ENCODE data around the gene ACSS3. TPM values are rescaled to one million over a fixed set of nuclear protein-coding genes. Genes with fewer than 3 reads are reported as not detected.

The ACSS3 gene
- total RNA-seq, 1 donor: 22.4 TPM

DNA sequence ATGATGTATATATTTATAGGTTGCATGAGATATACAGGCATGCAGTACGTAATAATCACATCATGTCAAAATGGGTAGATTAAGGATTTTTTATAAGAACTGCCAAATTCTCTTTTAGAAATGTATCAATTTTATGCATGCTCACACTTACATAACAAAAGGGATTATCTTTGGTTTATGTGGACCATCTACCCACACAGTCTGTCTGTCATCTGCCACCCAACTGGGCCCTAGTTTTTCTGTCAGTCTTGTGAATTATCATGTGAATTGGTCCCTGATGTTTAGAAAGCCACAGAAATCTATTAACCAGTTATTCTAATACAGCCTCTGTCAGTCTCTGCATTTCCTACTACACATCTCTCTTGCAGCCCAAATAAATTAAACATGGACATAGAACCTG lies 133.4 kb downstream of the ACSS3 start:
- no peaks in the 10 kb centered on the region for H3K9me3 ChIP-seq (ENCODE audit: low read depth, low read length)
- no peaks in the 10 kb centered on the region for H3K79me2 ChIP-seq (ENCODE audit: insufficient read depth, low read length)
- TF ChIP-seq, protein P1, sequence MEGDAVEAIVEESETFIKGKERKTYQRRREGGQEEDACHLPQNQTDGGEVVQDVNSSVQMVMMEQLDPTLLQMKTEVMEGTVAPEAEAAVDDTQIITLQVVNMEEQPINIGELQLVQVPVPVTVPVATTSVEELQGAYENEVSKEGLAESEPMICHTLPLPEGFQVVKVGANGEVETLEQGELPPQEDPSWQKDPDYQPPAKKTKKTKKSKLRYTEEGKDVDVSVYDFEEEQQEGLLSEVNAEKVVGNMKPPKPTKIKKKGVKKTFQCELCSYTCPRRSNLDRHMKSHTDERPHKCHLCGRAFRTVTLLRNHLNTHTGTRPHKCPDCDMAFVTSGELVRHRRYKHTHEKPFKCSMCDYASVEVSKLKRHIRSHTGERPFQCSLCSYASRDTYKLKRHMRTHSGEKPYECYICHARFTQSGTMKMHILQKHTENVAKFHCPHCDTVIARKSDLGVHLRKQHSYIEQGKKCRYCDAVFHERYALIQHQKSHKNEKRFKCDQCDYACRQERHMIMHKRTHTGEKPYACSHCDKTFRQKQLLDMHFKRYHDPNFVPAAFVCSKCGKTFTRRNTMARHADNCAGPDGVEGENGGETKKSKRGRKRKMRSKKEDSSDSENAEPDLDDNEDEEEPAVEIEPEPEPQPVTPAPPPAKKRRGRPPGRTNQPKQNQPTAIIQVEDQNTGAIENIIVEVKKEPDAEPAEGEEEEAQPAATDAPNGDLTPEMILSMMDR (IDR thresholded peaks at IDR 0.05; ENCODE audit: extremely low read depth, low read depth, low read length): no peak
- no peaks in the 10 kb centered on the region for H3K27me3 ChIP-seq (ENCODE audit: insufficient read depth, low read length)
- H3K4me2 ChIP-seq (ENCODE audit: insufficient read depth, low read length): no peak overlapping the region
- peaks cover 26% of the 10 kb centered on the region for H3K4me1 ChIP-seq (ENCODE audit: insufficient read depth, low read length)
- no peak overlapping the region for H2AFZ ChIP-seq (ENCODE audit: low read length)
- DNase-seq (ENCODE audit: insufficient read length, low spot score, missing footprints): no peak
- no peaks in the 10 kb centered on the region for H3K36me3 ChIP-seq (ENCODE audit: insufficient read depth, low read length)
- H3K4me3 ChIP-seq (ENCODE audit: insufficient read depth, low read length): no peak overlapping the region
- H4K20me1 ChIP-seq (ENCODE audit: insufficient read depth, low read length): no peaks in the 10 kb centered on the region
- no peak overlapping the region for H3K27ac ChIP-seq (ENCODE audit: low read depth, low read length)

- Histone ChIP-seq H3K36me3 (ENCODE audit: insufficient read depth, low read length) (no peaks in the 10 kb centered on the region), H3K4me1 (ENCODE audit: insufficient read depth, low read length) (peaks cover 21% of the 10 kb centered on the region), H3K9me3 (ENCODE audit: low read depth, low read length) (no peaks in the 10 kb centered on the region), H3K27ac (ENCODE audit: low read depth, low read length) (no peak overlapping the region), H4K20me1 (ENCODE audit: insufficient read depth, low read length) (no peaks in the 10 kb centered on the region), H3K79me2 (ENCODE audit: insufficient read depth, low read length) (no peaks in the 10 kb centered on the region), H3K4me3 (ENCODE audit: insufficient read depth, low read length) (no peak overlapping the region), H3K4me2 (ENCODE audit: insufficient read depth, low read length) (no peak overlapping the region), H3K27me3 (ENCODE audit: insufficient read depth, low read length) (no peaks in the 10 kb centered on the region), H2AFZ (ENCODE audit: low read length) (no peak overlapping the region)
- no peak for DNase-seq (ENCODE audit: insufficient read length, low spot score, missing footprints)
- TF ChIP-seq, protein P1 (IDR thresholded peaks at IDR 0.05; ENCODE audit: extremely low read depth, low read depth, low read length): no peak
Observed at GRCh38 chr12:81212996-81213696, 135.3 kb downstream of the ACSS3 start.

GRCh38 chr12:81216739-81217138 lies 138.9 kb downstream of the ACSS3 start:
- TF ChIP-seq, protein P1 (IDR thresholded peaks at IDR 0.05; ENCODE audit: extremely low read depth, low read depth, low read length): no peak
- H3K36me3 ChIP-seq (ENCODE audit: insufficient read depth, low read length): no peaks in the 10 kb centered on the region
- peaks cover 6% of the 10 kb centered on the region for H3K4me1 ChIP-seq (ENCODE audit: insufficient read depth, low read length)
- no peaks in the 10 kb centered on the region for H3K27me3 ChIP-seq (ENCODE audit: insufficient read depth, low read length)
- H3K79me2 ChIP-seq (ENCODE audit: insufficient read depth, low read length): no peaks in the 10 kb centered on the region
- H3K27ac ChIP-seq (ENCODE audit: low read depth, low read length): no peak overlapping the region
- H4K20me1 ChIP-seq (ENCODE audit: insufficient read depth, low read length): no peaks in the 10 kb centered on the region
- DNase-seq (ENCODE audit: insufficient read length, low spot score, missing footprints): no peak
- no peak overlapping the region for H3K4me2 ChIP-seq (ENCODE audit: insufficient read depth, low read length)
- no peak overlapping the region for H3K4me3 ChIP-seq (ENCODE audit: insufficient read depth, low read length)
- no peak overlapping the region for H2AFZ ChIP-seq (ENCODE audit: low read length)
- no peaks in the 10 kb centered on the region for H3K9me3 ChIP-seq (ENCODE audit: low read depth, low read length)

- H2AFZ ChIP-seq (ENCODE audit: low read length): no peak overlapping the region
- H3K4me3 ChIP-seq (ENCODE audit: insufficient read depth, low read length): no peak overlapping the region
Observed at GRCh38 chr12:81221681-81222080, 143.8 kb downstream of the ACSS3 start.

More at GRCh38 chr12:81221681-81222080, 143.8 kb downstream of the ACSS3 start:
- Histone ChIP-seq H3K27ac (ENCODE audit: low read depth, low read length) (no peak overlapping the region), H3K4me1 (ENCODE audit: insufficient read depth, low read length) (peaks cover 19% of the 10 kb centered on the region), H4K20me1 (ENCODE audit: insufficient read depth, low read length) (no peaks in the 10 kb centered on the region), H3K9me3 (ENCODE audit: low read depth, low read length) (no peaks in the 10 kb centered on the region), H3K36me3 (ENCODE audit: insufficient read depth, low read length) (no peaks in the 10 kb centered on the region), H3K79me2 (ENCODE audit: insufficient read depth, low read length) (no peaks in the 10 kb centered on the region), H3K27me3 (ENCODE audit: insufficient read depth, low read length) (no peaks in the 10 kb centered on the region), H3K4me2 (ENCODE audit: insufficient read depth, low read length) (no peak overlapping the region)
- peak; percentile 1 for DNase-seq (ENCODE audit: insufficient read length, low spot score, missing footprints)
- TF ChIP-seq, protein P1 (IDR thresholded peaks at IDR 0.05; ENCODE audit: extremely low read depth, low read depth, low read length): no peak

All from osteoblast (primary cell).